GM12874 (cell line): ENCODE data around the gene INPP4A.

Experiments used
- TF ChIP-seq, protein P1 (sequence below): IDR thresholded peaks from 2 replicates; pipeline ENCODE4 v1.5.1; 2011; ENCODE audit warnings: low read depth, mild to moderate bottlenecking, control low read depth, low read length, moderate library complexity; ENCODE audit not compliant: insufficient read depth

Gene INPP4A

DNA sequence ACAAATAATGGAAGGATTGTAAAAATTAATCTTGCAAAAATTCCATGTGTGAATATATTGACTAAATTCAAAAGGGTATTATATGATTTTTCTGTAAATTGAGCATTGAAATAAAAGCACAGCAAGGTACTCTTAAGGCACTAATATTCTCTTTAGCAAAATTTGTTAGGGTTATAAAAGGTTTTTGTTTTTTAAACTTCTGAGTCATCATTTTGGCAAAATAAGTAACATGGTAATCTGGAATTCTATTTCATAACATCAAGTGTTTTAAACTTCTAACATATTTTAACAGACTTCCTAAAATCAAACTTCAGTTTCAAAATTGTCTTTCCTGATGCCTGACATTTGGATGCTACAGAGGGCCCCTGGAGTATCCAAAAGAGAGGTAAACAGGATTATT, 12.5 kb upstream of the INPP4A start:
- TF ChIP-seq, protein P1, sequence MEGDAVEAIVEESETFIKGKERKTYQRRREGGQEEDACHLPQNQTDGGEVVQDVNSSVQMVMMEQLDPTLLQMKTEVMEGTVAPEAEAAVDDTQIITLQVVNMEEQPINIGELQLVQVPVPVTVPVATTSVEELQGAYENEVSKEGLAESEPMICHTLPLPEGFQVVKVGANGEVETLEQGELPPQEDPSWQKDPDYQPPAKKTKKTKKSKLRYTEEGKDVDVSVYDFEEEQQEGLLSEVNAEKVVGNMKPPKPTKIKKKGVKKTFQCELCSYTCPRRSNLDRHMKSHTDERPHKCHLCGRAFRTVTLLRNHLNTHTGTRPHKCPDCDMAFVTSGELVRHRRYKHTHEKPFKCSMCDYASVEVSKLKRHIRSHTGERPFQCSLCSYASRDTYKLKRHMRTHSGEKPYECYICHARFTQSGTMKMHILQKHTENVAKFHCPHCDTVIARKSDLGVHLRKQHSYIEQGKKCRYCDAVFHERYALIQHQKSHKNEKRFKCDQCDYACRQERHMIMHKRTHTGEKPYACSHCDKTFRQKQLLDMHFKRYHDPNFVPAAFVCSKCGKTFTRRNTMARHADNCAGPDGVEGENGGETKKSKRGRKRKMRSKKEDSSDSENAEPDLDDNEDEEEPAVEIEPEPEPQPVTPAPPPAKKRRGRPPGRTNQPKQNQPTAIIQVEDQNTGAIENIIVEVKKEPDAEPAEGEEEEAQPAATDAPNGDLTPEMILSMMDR, result no peak

DNA sequence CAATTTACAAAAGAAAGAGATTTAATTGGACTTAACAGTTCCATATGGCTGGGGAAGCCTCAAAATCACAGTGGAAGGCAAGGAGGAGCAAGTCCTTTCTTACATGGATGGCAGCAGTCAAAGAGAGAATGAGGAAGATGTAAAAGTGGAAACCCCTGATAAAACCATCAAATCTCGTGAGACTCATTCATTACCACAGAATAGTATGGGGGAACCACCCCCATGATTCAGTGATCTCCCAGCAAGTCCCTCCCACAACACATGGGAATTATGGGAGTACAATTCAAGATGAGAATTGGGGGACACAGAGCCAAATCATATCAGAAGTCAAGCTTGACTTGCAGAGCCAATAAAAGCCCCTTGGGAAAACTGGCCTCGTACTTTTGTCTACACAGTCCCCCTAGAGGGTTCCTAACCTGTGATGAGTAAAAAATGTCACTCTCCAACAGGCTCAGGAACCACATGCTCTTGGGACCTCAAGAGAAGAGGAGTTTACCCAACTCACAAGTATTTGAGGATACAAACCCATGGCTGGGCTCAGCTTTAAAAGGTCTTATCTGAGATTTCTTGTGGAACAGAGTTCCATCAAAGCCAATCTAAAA, 11.2 kb upstream of the INPP4A start:
- TF ChIP-seq, protein P1, result no peak

DNA sequence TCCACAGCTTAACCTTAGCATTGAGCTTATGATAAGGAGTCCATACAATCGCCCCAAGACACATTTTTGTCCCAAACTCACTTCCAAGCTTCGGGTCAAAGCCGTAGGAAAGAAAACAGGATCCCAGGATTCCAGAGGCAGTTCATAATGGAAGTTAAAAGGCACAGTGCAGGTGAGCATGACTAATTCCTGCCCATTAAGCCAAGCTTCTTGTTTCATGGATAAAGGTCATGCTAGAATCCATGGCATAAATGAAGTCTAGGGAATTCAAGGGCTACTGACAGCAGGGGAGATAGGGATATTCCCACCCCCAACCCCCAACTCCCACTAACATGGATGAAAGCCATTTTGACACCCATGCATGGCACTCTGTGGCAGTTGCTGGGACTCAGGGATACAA, 10.2 kb upstream of the INPP4A start:
- TF ChIP-seq, protein P1, result no peak

DNA sequence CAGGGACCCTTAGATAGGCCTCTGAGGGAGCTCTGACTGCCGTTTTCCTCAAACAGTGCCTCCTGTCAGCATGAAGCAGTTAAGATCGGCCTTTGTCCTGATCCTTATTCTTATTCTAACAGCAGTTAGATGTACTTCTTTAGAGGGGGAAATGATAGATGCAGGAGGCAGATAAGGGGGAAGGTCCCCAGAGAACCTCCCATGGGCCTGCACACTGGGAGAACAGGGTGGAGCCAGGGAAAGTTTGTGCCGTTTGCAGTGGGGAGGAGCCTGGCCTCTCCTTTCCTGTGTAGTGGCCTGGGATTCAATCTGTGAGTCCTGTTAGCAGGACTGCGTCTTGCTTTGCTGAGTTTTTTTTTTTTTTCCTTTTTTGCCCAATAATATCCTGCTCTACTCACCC, 7.9 kb upstream of the INPP4A start:
- TF ChIP-seq, protein P1, result no peak

DNA sequence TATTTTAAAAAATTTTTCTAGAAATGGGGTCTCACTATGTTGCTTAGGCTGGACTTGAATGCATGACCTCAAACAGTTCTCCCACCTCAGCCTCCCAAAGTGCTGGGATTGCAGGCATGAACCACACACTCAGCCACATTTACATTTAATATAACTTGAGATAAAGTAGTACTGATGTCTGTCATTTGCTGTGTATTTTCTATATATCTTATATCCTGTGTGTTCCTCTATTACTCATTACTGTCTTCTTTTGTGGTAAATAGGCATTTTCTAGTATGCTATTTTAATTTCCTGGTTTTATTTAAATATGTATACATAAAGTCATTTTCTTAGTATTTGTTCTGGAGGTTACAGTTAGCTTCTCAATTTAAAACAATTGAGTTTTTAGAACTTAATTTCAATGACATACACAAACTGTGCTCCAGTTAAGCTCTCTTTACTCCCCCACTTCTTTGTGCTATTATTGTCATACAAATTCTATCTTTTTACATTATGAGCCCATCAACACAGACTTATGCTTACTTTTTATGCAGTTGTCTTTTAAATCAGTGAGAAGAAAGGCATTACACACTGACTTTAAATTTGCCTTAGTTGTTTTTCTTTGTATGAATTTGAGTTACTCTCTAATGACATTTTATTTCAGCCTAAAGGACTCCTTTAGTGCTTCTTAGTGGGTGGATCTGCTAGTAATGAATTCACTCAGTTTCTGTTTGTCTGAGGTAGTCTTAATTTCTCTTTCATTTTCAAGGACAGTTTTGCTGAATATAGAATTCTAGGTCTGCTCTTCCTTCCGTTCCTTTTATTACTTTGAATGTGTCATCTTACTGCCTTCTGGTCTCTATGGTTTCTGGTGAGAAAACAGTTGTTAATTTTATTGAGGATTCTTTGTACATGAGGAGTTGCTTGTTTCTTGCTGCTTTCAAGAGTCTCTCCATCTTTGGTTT, 6.2 kb upstream of the INPP4A start:
- TF ChIP-seq, protein P1, result no peak

DNA sequence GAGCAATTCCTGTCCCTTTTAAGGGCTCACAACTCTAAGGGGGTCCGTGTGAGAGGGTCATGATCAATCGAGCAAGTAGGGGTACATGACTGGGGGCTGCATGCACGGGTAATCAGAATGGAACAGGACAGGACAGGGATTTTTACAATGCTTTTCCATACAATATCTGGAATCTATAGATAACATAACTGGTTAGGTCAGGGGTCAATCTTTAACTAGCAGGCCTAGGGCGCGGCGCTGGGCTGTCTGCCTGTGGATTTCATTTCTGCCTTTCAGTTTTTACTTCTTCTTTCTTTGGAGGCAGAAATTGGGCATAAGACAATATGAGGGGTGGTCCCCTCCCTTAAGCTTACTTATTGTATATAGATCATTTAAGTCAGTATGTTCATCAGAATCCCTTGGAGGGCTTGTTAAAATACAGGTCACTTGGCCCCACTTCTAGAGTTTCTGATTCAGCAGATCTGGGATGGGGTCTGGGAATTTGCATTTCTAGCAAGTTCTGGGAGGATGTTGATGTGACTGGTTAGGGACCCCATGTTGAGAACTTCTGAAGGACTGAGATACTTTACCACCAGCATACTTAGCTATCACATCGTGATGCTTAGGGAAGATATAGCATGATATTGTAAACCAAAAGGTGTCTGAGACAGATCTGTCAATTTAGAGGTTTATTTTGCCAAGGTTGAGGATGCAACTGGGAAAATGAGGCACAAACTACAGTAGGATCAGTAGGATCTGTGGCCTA, 2.8 kb upstream of the INPP4A start:
- TF ChIP-seq, protein P1, result no peak

DNA sequence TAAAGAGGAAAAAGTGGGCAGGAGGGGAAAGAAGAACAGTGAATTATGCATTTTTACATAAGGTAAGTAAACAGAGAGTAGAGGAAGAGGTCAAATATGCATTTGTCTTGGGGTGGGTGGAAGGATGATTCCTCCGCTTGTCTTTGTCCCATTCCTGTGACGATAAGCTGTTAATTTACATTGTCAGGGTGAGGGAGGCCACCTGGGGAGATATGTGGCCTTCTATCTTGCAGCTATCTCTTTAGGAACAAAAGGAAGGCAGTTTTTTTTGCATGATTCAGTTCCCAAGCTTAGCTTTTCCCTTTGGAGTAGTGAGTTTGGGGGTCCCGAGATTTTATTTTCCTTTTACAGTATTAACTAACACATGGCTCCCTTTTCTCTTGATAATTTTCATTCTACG, 2.2 kb upstream of the INPP4A start:
- TF ChIP-seq, protein P1, result no peak
